ENCODE data around the gene PSMC3IP.
"Not testable (repeated sequence)": the region's sequence is repeated elsewhere in the genome, so short reads cannot be mapped to it uniquely, and the experiment has no call there.

PSMC3IP gene

GRCh38 chr17:42577532-42578281 lies at the start of gene PSMC3IP:
TSS of gene PSMC3IP (minus strand) at chr17:42577729. CDS start at chr17:42577686, 43 bp downstream.
- peak; percentile 73 to 84 for DNase-seq (ENCODE audit: low read depth in 2 of 2)

GRCh38 chr17:42623732-42624596 lies 46.4 kb upstream of the PSMC3IP start:
- DNase-seq (ENCODE audit: low read depth in 2 of 2): no peak

GRCh38 chr17:42623271-42623670 lies 45.7 kb upstream of the PSMC3IP start:
- DNase-seq (ENCODE audit: low read depth in 2 of 2): no peak

- not testable (repeated sequence) for DNase-seq (ENCODE audit: low read depth in 2 of 2)
Observed at GRCh38 chr17:42621987-42622386, 44.5 kb upstream of the PSMC3IP start.

- DNase-seq (ENCODE audit: low read depth in 2 of 2): no peak
Observed at GRCh38 chr17:42618442-42619150, 41.1 kb upstream of the PSMC3IP start.

GRCh38 chr17:42617956-42618431 lies 40.5 kb upstream of the PSMC3IP start:
- DNase-seq (ENCODE audit: low read depth in 2 of 2): no peak

GRCh38 chr17:42613699-42614295 lies 36.3 kb upstream of the PSMC3IP start:
- DNase-seq (ENCODE audit: low read depth in 2 of 2): no peak

GRCh38 chr17:42612013-42612412 lies 34.5 kb upstream of the PSMC3IP start:
- no peak for DNase-seq (ENCODE audit: low read depth in 2 of 2)

GRCh38 chr17:42609814-42610801 lies 32.6 kb upstream of the PSMC3IP start:
- not testable (repeated sequence) for DNase-seq (ENCODE audit: low read depth in 2 of 2)

GRCh38 chr17:42609182-42609813 lies 31.8 kb upstream of the PSMC3IP start, which contains the start of the genes RETREG3 and TUBG1:
TSS of gene RETREG3 (minus strand) at chr17:42609374. CDS start at chr17:42609324, 50 bp downstream.
TSS of gene TUBG1 (plus strand) at chr17:42609683. CDS start at chr17:42609738, 55 bp downstream.
- DNase-seq (ENCODE audit: low read depth in 2 of 2): peak; percentile 98 to 99

- DNase-seq (ENCODE audit: low read depth in 2 of 2): no peak
Observed at GRCh38 chr17:42608305-42609181, 31.0 kb upstream of the PSMC3IP start.

- no peak for DNase-seq (ENCODE audit: low read depth in 2 of 2)
Observed at GRCh38 chr17:42607769-42608168, 30.2 kb upstream of the PSMC3IP start.

- DNase-seq (ENCODE audit: low read depth in 2 of 2): no peak
Observed at GRCh38 chr17:42603318-42603717, 25.8 kb upstream of the PSMC3IP start.

GRCh38 chr17:42598905-42599304 lies 21.4 kb upstream of the PSMC3IP start:
- DNase-seq (ENCODE audit: low read depth in 2 of 2): no peak

- no peak for DNase-seq (ENCODE audit: low read depth in 2 of 2)
Observed at GRCh38 chr17:42596386-42596785, 18.9 kb upstream of the PSMC3IP start.

GRCh38 chr17:42591411-42591810 lies 13.9 kb upstream of the PSMC3IP start:
- no peak for DNase-seq (ENCODE audit: low read depth in 2 of 2)

- DNase-seq (ENCODE audit: low read depth in 2 of 2): no peak
Observed at GRCh38 chr17:42590886-42591285, 13.4 kb upstream of the PSMC3IP start.

- DNase-seq (ENCODE audit: low read depth in 2 of 2): no peak
Observed at GRCh38 chr17:42586514-42587230, 9.1 kb upstream of the PSMC3IP start.
